Stimulated activated CD8-positive, alpha-beta memory T cell treated with anti-CD3 and anti-CD28 coated beads, Interleukin-4, amount 100 ng/mL, for 1 hour (primary cell): ENCODE results near the gene THEM5.
"Not testable (repeated sequence)": the region's sequence is repeated elsewhere in the genome, so short reads cannot be mapped to it uniquely, and the experiment has no call there.

Source experiments
- DNase-seq, 2 donors: peaks; one replicate each; pipeline ENCODE4 v3.0.0-alpha.2; 2020; ENCODE audit warnings: low read depth in 2 of 2, low spot score in 1 of 2

Gene THEM5

GRCh38 chr1:151867765-151868411 lies 14.4 kb upstream of the THEM5 start:
- DNase-seq: no peak

DNA sequence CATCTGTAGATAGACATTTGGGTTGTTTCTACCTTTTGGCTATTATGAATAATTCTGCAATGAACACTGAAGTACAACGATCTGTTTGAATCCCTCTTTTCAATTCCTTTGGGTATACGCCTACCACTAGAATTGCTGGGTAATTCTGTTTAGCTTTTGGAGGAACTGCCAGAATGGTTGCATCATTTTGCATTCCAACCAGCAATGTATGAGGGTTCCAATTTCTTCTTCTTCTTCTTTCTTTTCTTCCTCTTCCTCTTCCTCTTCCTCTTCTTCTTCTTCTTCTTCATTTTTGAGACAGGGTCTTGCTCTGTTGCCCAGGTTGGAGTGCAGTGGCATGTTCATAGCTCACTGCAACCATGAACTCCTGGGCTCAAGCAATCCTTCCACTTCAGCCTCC lies 13.8 kb upstream of the THEM5 start:
- no peak for DNase-seq

- no peak for DNase-seq
Measured at GRCh38 chr1:151864411-151864810, 10.9 kb upstream of the THEM5 start.

DNA sequence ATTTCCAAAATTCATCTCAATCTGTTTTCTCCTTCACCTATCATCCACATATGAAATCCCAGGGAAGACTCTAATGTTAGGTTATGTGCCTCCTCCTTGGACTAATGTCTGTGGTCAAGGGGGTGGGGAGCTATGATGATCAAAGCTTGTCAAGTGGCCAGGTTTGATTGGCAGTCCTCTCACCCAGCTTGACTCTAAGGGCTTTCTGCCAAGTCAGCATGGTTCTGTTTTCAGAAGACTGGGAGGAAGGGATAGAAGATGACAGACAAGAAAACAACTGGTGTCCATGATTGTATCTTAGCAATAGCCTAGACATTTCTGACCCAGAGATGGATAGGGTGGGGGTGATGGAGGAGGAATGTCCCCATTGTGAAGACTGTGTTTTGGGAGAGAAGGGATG lies 9.1 kb upstream of the THEM5 start:
- no peak for DNase-seq

DNA sequence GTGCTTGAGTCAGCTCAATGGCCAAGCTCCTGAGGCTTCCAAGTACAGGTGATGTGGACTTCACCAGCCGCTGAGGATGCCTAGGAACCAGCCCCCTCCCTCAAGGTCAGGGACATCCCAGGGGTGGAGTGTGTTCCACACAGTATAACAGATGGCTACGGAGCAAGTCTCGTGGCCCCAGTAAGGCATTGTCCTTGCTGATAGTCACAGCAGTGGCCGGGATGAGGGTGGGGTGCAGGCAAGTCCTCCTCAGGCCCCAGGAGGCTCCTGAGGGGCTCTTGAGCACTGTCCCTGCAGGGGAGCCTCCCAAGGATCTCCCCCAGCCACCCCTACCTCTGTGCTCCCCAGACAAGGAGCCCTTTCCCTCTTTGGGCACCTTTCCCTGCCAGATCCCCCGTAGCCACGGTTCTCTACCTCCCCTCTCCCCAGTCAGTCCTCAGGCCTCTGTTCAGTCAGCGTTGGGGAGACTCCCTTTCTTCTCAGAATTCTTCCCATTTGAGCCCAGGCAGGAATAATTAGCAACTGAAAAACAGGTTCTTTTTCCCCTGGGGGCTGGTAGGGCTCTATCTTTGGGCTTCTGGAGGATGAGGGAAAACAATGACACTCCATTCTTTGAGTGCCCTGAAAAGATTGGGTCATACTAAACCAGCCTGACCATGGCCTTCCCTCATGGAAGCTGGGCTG lies 7.1 kb upstream of the THEM5 start:
- DNase-seq: no peak

- DNase-seq: no peak
Measured at GRCh38 chr1:151859891-151860293, 6.4 kb upstream of the THEM5 start.

- no peak for DNase-seq
Measured at GRCh38 chr1:151858886-151859665, 5.6 kb upstream of the THEM5 start.

DNA sequence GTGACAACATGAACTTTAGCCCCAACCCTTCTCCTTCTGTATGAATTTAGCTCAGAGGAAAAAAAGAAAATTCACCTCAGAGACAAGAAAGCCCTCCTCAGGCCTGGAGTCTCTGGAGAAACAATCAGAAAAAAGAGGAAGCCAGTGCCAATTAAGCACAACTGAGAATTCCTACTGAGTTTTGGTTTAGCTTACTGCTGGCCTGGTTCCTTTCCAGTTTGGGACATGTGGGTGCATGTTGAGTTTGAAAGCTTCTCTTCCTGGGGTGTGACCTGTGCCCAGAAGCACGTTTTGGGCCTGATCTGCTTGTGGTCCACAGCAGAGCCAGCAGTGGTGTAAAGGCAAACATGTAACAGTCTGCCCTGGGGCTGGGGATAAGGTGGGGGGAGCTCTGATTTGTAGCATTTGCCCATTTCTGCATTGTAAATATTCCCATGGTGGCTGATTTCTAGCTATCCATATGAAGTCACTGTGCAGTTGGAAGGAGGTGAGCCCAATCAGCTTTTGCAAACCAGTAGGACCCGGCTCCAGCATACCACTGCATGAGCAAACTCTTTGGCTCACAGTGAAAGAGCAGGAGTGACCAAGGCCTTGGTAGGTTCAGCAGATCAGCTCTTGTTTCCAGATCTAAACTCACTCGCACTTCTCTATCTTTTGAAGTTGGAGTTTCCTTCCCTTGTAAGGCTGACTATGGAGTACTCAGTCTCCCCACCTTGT lies 4.7 kb upstream of the THEM5 start:
- no peak for DNase-seq

- no peak for DNase-seq
Measured at GRCh38 chr1:151855933-151856332, 2.4 kb upstream of the THEM5 start.

- not testable (repeated sequence) for DNase-seq
Measured at GRCh38 chr1:151855516-151855915, 2.0 kb upstream of the THEM5 start.

GRCh38 chr1:151854658-151855057 lies 1.1 kb upstream of the THEM5 start:
- no peak for DNase-seq

DNA sequence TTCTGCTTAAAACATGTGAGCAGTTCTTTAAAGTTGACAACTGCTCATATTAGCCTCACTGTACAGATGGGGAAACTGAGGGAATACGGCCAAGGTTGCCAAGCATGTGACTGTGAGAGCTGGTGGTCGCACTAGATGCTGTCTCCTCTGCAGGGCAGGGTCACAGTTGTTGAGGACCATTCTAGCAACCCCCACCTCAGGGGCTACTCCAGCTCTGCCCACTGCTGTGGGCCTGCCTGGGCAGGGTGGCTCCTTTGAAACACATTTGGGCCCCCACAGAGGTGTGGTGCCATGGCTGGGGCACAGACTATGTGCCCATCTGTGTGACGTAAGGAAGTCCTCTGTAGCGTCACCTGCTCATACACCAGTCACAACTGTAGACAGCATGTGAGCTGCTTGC lies 779 bp downstream of the THEM5 start:
- DNase-seq: no peak

DNA sequence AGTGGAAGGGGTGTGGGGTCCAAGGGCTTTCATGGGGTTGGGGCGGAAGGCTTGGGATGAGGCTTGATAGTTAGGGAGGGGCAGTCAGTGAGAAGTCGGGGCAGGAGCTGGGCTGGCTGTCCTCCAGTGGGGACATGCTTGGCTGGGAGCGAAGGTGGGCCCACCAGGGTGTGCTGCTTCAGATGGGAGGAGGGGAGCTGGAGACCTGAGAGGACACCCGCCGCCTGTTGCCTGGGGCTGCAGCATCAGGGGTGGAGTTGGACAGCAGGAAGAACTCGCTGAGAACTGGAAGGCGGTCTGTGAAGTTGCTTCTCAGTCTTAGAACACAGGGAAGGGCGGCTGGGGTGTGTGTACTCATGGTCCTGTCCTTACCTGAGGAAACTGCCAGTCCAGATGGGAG lies 1.6 kb downstream of the THEM5 start:
- no peak for DNase-seq

DNA sequence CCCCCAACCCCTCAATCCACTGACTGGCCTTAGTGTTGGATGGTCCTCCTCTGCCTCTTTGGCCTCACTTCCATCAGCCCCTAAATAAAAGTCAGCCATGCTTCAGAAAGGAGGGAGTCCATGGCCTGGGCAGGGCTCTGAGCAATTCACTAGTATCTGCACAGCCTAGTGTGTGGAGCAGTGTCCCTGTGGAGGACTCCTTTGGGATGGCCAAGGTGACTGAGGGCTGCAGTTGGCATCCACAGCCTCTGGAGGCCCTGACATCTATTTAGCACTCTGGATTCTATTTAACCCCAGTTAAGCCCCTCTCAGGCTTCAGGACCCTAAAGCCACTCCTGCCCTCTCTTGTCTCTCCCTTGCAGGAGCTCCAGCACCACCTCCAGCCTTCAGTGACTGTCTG lies 3.6 kb downstream of the THEM5 start:
- no peak for DNase-seq

DNA sequence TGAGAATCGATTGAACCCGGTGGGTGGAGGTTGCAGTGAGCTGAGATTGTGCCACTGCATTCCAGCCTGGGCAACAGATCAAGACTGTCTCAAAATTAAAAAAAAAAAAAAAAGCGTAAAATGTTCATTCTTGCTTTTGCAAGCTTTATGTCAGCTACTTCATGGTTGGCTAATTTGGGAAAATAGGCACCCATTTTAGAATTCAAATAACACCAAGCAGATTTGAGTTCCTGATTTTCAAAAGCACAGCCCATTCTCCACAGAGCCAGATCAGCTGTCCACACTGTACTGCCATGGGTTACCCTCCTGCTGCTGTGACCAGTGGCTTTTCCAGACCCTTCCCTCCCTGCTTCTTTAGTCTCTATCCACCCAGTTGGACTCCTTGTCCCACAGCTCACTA lies 4.4 kb downstream of the THEM5 start:
- no peak for DNase-seq

DNA sequence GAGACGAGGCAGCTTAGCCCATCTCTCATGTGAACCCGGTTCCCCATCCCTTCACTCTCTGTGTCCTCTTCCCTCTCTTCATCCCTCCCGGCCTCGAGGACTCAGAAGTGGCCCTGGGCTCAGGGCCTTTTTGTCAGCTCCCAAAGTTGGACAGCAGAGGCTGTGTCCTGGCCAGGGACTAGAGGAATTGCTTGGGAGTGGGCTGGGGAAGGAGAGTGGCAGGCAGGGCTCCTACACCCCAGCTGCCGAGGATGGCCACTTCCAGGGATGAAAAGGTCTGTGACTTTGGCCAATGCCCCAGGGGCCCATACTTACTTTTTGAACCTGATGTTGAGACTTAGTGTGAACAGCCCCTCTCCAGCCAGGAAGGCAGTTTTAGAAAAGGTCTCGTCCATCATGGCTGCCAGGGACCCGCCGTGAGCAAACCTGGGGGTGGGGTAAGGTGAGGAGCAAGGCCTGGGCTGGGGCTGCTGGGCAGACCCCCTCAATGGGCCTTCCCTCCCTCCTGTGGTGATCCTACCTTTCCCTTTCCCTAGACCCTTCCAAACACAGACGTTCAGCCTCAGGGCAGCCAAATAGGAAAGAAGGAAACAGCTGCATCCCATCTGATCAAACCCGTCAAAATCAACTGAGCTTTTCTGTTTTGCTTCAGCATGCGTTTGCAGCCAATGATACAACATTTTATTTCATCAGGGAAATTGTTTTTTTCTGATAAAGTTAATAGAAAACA lies 5.5 kb downstream of the THEM5 start:
- DNase-seq: no peak

- no peak for DNase-seq
Measured at GRCh38 chr1:151846686-151847237, 6.8 kb downstream of the THEM5 start.

DNA sequence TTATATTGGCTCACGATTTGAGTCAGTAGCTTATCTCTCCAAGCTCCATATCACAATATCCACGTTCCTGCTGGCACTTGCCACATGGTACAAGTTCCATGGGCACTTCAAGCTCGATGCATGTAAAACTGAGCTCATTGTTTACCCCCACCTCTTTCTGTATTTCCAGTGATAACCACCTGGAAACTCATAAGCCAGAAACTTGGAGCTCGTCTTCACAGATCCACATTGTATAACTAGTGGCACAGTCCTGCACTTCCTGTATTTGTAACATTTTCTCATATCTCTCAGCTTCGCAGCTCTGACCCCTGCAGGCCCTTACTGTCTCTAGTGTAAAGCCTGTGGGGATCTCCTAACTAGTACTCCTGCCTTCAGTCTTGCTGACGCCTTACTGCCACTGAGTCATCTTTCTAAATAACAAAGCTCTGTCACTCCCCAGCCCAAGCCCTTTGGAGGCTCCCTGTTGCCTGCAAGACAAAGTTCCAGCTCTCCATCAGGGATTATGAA lies 7.4 kb downstream of the THEM5 start:
- no peak for DNase-seq

DNA sequence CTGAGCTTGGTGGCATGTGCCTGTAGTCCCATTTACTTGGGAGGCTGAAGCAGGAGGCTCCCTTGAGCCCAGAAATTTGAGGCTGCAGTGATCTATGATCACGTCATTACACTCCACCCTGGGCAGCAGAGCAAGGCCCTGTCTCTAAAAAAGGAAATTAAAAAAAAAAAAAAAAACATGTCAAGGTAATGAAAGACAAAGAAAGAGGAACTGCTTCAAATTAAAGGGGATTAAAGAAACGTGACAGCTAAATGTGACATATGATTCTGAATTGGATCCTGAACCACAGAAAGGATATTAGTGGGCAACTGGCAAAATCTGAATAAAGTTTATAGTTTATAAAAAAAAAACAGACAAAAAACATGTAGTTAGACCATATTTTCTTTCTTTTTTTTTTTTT lies 10.1 kb downstream of the THEM5 start:
- DNase-seq: no peak

DNA sequence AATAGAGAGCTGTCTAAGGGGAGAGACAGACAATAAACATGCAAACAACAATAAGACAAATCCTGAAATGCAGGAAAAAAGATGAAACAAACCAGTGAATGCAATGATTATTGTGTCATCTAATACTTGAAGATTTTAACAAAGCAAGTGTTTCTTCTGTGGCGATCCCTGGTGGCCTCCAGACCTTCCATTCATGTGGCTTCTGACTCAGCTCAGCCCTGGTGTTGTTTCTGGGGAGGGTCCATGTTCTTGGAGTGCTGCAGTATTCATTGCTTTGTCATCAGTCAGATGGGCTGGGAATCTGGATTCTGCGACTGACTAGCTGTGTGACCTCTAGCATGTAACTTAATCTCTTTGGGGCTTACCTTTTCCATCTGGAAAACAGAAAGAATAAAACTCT lies 12.4 kb downstream of the THEM5 start:
- DNase-seq: no peak

- no peak for DNase-seq
Measured at GRCh38 chr1:151840421-151840820, 13.1 kb downstream of the THEM5 start.
